Measurements from ENCODE around the gene TPMT. TPM values are rescaled to one million over a fixed set of nuclear protein-coding genes. Genes with fewer than 3 reads are reported as not detected.
"Not testable (repeated sequence)": the region's sequence is repeated elsewhere in the genome, so short reads cannot be mapped to it uniquely, and the experiment has no call there.

TPMT gene
- total RNA-seq, 1 experiment from 2014 or later: 13.3 TPM

- Histone ChIP-seq H4K8ac (replicated peaks; ENCODE audit: insufficient read length, low read depth, low read length) (no peak overlapping the region), H4K91ac (ENCODE audit: insufficient read length, low read depth, low read length) (no peak overlapping the region), H2AK5ac (ENCODE audit: insufficient read length, low read length) (no peak overlapping the region), H3K4me2 (ENCODE audit: insufficient read depth, insufficient read length, low read length) (no peak overlapping the region), H3K27me3 (ENCODE audit: insufficient read depth, low read length) (no peaks in the 10 kb centered on the region), H3K79me1 (ENCODE audit: insufficient read depth, low read depth, low read length, poor library complexity, severe bottlenecking) (no peaks in the 10 kb centered on the region), H3K14ac (ENCODE audit: insufficient read depth, low read length) (no peak overlapping the region), H2BK5ac (ENCODE audit: insufficient read length, low read length) (no peak overlapping the region), H3K23me2 (ENCODE audit: insufficient read length, low read depth, low read length, poor library complexity, severe bottlenecking) (peaks cover 12% of the 10 kb centered on the region), H2AFZ (ENCODE audit: low read length) (no peak overlapping the region), H2BK120ac (ENCODE audit: low read depth, low read length, poor library complexity, severe bottlenecking) (no peak overlapping the region), H2BK20ac (ENCODE audit: low read depth, low read length, poor library complexity, severe bottlenecking) (no peak overlapping the region), H3K79me2 (ENCODE audit: insufficient read depth, low read length) (no peaks in the 10 kb centered on the region), H3K18ac (ENCODE audit: insufficient read length, low read depth, low read length) (no peak overlapping the region), H4K5ac (ENCODE audit: insufficient read length, low read depth, low read length) (no peak overlapping the region), H3T11ph (ENCODE audit: low read length) (no peak overlapping the region), H3K4ac (ENCODE audit: low read depth, low read length) (no peak overlapping the region), H3K9me3 (ENCODE audit: control insufficient read depth, low read depth, low read length) (no peaks in the 10 kb centered on the region), H4K20me1 (ENCODE audit: control insufficient read depth, insufficient read depth, insufficient read length) (no peaks in the 10 kb centered on the region), H2BK15ac (ENCODE audit: low read depth, low read length) (no peak overlapping the region), H3K23ac (ENCODE audit: insufficient read length, low read depth, low read length) (no peak overlapping the region), H3K4me1 (ENCODE audit: insufficient read depth, low read length) (no peaks in the 10 kb centered on the region; the same call in 1 of the 2 replicates), H3K9ac (ENCODE audit: extremely low read depth, insufficient read length, low read length) (no peak overlapping the region), H3K27ac (ENCODE audit: insufficient read length, low read depth, low read length) (no peak overlapping the region), H3K56ac (ENCODE audit: insufficient read length, low read depth, low read length) (no peak overlapping the region), H2BK12ac (ENCODE audit: insufficient read length, low read depth, low read length) (no peak overlapping the region)
- H3K9me3 Mint-ChIP-seq: no peaks in the 10 kb centered on the region
- H3K27ac Mint-ChIP-seq: no peak overlapping the region
- peaks cover 2 to 17% (median 12%) of the 10 kb centered on the region in 3 experiments; a peak in 6 of 7 replicates for H3K36me3 Mint-ChIP-seq (ENCODE audit: insufficient read depth in 1 of 3, low read depth in 3 of 3)
- DNase-seq: no peak
- H3K4me1 Mint-ChIP-seq: peaks cover 22 to 23% of the 10 kb centered on the region in 2 experiments
- no peak for TF ChIP-seq CTCF (conservative IDR thresholded peaks at IDR 0.05)
- no CpG with 5 or more reads among the region's 3 CpGs for WGBS (ENCODE audit: extremely low coverage, insufficient read length, low lambda C conversion rate)
- H3K4me3 Mint-ChIP-seq: no peak overlapping the region
- H3K27me3 Mint-ChIP-seq (ENCODE audit: low read depth): no peaks in the 10 kb centered on the region
Measured at GRCh38 chr6:18151801-18152200, 3.1 kb downstream of the TPMT start.

- H2BK12ac ChIP-seq (ENCODE audit: insufficient read length, low read depth, low read length); H3K4me1 ChIP-seq (ENCODE audit: insufficient read depth, low read length); H2BK120ac ChIP-seq (ENCODE audit: low read depth, low read length, poor library complexity, severe bottlenecking); H3K79me1 ChIP-seq (ENCODE audit: insufficient read depth, low read depth, low read length, poor library complexity, severe bottlenecking); H3K4me2 ChIP-seq (ENCODE audit: insufficient read depth, insufficient read length, low read length); H3K79me2 ChIP-seq (ENCODE audit: insufficient read depth, low read length); H2BK5ac ChIP-seq (ENCODE audit: insufficient read length, low read length); H3K4ac ChIP-seq (ENCODE audit: low read depth, low read length); H2BK15ac ChIP-seq (ENCODE audit: low read depth, low read length); H4K91ac ChIP-seq (ENCODE audit: insufficient read length, low read depth, low read length); H3K27me3 ChIP-seq (ENCODE audit: insufficient read depth, low read length); H2BK20ac ChIP-seq (ENCODE audit: low read depth, low read length, poor library complexity, severe bottlenecking); H3K4me3 Mint-ChIP-seq; H3K56ac ChIP-seq (ENCODE audit: insufficient read length, low read depth, low read length); H3K14ac ChIP-seq (ENCODE audit: insufficient read depth, low read length); H4K20me1 ChIP-seq (ENCODE audit: control insufficient read depth, insufficient read depth, insufficient read length); H2AK5ac ChIP-seq (ENCODE audit: insufficient read length, low read length); H4K5ac ChIP-seq (ENCODE audit: insufficient read length, low read depth, low read length); H2AFZ ChIP-seq (ENCODE audit: low read length); DNase-seq; H3K27ac Mint-ChIP-seq; H3K9me3 Mint-ChIP-seq; H3K9me3 ChIP-seq (ENCODE audit: control insufficient read depth, low read depth, low read length); H3K27me3 Mint-ChIP-seq (ENCODE audit: low read depth); H3K9ac ChIP-seq (ENCODE audit: extremely low read depth, insufficient read length, low read length); H3K18ac ChIP-seq (ENCODE audit: insufficient read length, low read depth, low read length); H3K23ac ChIP-seq (ENCODE audit: insufficient read length, low read depth, low read length); H3T11ph ChIP-seq (ENCODE audit: low read length); H4K8ac ChIP-seq (replicated peaks; ENCODE audit: insufficient read length, low read depth, low read length); H3K27ac ChIP-seq (ENCODE audit: insufficient read length, low read depth, low read length): not testable (repeated sequence)
- Mint-ChIP-seq H3K4me1 (peaks cover 20 to 23% of the 10 kb centered on the region in 2 experiments), H3K36me3 (ENCODE audit: insufficient read depth in 1 of 3, low read depth in 3 of 3) (peaks cover 2 to 17% (median 12%) of the 10 kb centered on the region in 3 experiments; a peak in 6 of 7 replicates)
- WGBS (ENCODE audit: extremely low coverage, insufficient read length, low lambda C conversion rate): no CpG with 5 or more reads among the region's 3 CpGs
- H3K23me2 ChIP-seq (ENCODE audit: insufficient read length, low read depth, low read length, poor library complexity, severe bottlenecking): peaks cover 12% of the 10 kb centered on the region
Measured at GRCh38 chr6:18151391-18151790, 3.5 kb downstream of the TPMT start.
